ENCODE results near the gene NAT8L.

The NAT8L gene

DNA sequence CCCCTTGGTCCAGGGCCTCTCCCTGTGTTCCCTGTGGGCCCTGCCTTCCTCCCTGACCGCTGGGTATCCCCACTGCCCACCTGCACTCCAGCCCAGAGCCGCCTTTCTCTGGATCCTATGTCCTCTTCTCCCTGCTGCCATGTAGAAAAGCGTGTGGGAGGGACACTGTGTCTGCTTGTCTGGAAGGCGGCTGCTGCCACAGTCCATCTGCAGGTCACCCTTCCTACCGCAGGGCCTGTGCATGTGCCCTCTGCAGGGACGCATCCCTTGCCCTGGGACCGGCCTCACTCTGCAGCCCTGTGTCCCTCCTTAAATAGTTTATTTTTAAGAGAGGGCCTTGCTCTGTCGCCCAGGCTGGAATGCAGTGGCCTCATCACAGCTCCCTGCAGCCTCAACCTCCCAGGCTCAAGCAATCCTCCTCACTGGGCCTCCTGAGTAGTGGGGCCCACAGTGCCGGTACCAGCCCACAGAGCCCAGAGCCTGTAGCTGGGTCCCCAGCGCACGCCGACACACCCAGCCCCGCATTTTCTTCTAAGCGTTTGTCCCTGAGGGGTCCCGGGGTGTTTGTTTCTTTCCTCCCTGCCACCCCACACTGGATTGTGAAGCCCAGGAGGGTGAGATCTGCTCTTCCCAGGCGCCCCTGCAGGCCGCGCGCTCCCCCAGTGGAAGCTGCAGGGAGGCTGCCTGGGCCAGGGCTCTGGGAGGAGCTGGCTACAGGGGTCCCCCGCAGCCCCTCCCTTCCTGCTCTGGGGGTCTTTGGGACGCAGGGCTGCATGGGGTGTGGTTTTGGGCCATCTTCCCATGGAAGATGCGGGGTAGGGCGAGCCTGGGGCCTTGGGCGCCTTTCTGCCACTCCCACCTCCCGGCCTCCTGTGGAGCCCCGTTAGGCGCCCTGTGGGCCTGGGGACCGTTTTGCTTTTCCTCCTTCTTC is 12.8 kb upstream of the NAT8L start:
- DNase-seq (ENCODE audit: low spot score), result no peak

DNA sequence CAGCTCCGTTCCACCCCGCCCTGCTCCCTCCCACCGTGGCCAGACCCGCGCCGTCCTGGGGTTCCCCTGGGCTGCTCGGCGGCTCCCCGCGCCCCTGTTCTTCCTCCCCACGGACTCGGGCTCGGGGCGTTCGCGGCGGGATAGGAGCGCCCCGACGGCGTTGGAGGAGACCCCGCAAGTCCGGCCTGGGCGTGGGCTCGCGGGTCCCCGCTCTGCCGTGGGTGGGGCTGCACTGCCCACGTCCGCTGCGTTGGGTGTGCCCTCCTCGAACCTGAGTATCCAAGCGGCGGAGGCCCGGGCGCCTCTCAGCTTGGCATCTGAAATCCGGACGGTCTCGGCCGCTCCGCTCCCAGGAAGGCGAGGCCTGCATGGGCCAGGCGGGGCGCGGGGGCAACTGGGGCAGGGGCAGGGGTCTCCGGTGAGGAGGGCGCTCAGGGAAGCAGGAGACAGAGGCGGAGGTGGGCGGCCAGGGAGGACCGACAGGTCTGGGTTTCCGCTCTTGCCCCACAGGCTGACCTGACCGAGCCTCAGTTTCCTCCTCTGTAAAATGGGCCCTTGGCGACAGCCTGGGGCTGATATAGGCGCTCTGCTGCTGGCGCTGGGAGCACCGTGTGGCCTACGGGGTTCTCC is 12.0 kb upstream of the NAT8L start:
- no peak for DNase-seq (ENCODE audit: low spot score)

DNA sequence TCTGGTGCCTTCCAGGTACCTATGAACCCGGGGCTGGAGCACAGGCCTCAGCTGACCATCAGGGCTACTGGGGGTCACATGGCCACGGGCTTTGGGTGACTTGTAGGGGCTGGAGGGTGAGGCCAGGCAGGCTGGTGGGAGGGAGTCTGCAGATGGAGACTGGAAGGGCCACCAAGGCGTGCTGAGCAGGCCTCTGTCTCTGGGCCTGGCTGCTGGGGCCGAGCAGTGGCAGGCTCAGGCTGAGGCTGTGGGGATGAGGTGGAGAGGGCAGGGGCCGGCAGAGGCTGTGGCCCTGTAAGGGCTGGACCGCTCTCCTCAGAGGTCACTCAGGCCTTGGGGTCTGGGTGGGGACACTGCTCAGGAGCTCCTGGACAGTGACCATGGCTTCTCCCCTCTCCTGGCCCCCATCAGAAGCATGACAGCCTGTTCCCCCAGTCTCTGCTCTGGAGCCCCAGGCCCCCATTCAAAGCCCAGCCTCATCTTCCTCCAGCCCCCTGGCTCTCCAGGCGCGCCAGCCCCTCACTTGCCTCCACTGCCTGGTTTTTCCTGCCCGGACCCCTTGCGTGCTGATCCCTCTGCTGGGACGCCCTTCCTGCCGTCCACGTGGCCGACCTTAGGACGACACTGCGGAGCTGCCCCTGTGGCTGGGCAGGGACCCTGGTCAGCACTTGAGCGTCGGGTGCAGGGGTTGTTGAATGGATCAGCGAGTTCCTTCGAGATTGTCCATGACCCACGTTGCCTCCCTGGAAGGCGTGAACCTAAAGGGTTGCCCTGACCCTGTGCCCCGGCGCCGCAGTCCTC is 11.1 kb upstream of the NAT8L start:
- no peak for DNase-seq (ENCODE audit: low spot score)

DNA sequence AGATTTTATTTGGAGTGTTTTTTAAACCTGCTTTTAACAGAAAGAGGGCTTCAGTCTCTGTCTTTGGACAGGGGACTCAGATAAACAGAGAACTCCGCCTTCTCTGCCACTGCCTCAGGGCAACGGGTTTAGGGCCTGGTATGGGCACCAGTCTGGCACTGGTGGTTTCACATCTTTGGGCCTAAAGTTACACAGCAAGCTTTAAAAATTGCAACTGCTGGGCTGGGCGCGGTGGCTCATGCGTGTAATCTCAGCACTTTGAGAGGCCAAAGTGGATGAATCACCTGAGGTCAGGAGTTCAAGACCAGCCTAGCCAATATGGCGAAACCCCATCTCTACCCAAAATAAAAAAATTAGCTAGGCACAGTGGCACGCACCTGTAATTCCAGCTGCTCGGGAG is 10.3 kb upstream of the NAT8L start:
- DNase-seq (ENCODE audit: low spot score), result no peak

DNA sequence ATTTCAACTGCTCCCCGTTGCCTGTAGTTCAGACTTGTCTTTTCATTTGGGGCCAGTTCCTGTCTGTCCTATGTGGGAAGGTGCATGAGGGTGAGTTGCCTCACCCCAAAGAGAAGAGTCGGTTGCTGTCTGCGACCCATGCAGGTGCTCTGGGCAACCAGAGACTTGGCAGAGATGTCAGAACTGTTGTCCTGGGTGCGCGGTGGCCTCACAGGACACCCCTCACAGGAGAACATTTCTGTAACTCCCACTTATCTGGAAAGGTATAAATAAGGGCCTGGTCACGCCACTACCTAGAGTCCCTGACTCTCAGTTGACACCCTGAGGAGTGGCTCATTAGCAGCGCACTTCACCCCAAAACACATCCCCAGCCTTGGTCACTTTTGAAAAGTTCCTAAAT is 9.7 kb upstream of the NAT8L start:
- no peak for DNase-seq (ENCODE audit: low spot score)

DNA sequence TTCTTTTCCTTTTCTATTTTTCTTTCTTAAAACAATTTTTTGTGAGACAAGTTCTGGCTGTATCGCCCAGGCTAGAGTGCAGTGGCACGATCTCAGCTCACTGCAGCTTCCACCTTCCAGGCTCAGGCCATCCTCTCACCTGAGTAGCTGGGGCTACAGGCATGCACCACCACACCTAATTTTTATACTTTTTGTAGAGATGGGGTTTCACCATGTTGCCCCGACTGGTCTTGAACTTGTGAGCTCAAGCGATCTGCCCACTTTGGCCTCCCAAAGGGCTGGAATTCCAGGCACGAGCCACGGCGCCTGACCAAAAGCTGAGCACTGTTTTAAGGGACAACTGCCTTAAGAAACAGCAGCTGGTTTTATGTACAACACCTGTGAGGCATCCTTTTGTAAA is 9.3 kb upstream of the NAT8L start:
- DNase-seq (ENCODE audit: low spot score), result no peak

DNA sequence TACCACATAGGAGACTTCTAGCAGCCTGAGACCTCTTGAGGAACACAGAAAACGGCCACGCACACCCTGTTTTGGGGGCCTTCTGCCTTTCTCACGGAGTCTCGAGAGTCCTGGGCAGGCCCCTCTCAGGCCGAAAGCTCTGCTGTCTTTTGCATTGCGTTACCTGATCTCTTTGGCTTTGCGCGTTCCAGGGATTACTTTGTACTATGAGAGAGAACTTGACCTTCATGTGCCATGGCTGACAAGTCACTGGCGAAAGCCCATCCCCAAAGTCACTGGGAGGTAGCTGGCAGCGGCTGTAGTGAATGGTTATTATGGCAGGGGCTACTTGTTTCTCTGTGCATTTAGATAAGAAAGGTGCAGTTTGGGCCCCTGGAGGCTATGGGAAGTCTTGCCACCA is 8.0 kb upstream of the NAT8L start:
- no peak for DNase-seq (ENCODE audit: low spot score)

DNA sequence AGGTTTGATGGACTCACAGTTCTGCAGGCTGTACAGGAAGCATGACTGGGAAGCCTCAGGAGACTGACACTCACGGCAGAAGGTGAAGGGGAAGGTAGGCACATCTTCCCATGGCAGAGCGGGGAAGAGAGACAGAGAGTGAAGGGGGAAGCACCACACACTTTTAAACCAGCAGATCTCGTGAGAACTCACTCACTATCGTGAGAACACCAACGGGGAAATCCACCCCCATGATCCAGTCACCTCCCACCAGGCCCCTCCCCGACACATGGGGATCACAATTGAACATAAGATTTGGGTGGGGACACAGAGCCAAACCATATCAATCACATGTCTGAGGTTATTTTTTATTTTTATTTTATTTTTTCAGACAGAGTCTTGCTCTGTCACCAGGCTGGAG is 4.9 kb upstream of the NAT8L start:
- DNase-seq (ENCODE audit: low spot score), result no peak

DNA sequence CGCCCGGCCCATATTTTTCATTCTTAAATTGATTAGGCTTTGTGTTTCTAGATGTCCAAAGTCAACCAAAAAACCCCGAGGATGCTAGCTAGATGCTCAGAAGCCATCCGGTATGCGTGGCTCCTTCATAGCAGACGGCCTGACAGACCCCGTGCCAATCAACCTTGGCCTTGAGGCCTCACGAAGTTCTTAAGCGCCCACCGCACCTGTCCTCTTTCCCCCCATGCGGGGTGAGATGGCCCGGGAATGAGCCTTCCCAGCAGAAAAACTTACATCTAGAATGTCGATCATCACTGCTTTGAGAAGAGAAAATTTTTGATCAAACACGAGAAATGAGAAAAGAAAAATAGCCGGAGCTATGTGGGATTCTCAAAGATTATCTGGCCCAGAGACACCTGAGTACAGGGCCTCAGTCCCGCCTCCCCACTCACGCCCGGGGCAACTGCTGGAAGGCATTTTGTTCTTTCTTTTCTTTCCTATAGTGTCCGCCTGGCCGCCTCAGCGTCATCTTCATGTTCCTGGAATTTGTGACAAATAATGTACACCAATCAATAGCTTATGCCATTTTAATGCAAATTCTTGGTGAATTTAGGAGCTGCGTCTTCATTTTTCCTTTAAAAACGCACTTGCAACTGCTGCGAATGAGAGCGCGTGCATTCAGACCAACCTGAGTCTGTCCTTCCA is 1.6 kb upstream of the NAT8L start:
- DNase-seq (ENCODE audit: low spot score), result no peak

DNA sequence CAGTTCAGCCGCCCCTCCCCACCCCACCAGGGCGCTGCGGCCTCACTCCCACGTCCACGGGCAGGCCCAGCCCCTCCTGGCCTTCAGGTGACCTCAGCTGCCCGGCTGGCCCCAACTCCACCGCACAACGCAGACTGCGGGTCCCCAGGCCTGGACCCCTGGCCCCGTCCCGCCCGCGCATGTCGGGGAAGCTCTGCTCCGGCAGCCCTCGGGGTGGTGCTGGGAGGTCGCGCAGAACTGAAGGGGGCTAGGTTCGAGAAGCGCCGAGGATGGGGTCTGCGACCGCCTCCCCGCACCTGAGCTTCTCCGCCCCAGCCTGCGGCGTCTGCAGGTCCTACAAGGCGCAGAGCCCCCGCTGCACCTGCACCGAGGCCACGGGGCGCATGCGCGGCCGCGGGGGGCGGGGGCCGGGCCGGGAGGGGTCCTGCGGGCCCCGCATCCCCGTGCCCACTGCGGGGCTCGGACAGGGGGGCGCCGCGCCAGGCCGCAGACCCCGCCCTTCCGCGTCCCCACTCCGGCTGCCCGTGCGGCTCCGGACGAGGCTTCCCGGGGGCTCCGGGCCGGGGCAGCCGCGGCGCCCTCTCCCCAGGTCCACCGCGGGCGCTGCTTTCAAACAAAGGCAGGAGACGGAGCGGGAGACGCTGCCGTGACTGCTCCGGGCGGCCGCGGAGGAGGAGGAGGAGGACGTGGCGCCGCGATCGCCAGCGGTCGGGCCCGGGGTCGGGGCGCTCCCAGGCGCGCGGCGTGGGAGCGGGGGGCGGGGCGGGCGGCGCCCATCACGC is 672 bp upstream of the NAT8L start:
- no peak for DNase-seq (ENCODE audit: low spot score)

DNA sequence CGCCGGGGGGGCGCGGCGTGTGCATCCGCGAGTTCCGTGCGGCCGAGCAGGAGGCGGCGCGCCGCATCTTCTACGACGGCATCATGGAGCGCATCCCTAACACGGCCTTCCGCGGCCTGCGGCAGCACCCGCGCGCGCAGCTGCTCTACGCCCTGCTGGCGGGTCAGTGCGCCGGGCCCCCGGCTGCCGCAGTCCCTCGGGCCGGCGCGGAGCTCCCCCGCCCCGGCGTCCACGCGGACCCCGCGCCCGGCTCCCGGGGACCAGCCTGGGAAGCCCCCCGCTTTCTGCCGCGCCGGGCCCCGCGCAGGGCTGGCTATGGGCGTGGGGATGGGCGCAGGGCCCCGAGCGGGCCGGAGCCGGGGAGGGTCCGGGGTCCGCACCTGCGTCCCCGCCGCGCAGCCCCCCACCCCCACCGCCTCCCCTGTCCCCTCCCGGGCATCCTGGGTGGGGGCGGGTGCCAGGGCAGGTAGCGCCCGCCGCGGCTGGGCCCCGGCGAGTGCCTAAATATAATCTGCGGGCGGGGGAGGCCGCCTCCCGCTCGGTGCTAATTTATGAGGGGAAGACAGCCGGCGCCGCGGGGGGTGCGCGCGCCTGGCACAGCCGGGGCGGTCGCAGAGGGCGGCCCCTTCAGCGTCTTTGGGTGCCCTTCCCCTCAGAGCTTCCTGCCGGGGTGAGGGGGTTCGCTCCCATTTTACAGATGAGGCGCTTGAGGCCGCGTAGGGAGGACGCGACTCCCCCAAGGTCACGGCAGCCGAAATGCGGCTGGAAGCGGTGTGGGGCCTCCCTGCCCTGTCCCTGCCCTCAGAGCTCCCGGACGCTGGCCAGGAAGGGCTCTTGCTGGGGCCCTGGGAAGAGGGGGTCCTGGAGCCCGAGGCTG is 837 bp downstream of the NAT8L start:
- no peak for DNase-seq (ENCODE audit: low spot score)

DNA sequence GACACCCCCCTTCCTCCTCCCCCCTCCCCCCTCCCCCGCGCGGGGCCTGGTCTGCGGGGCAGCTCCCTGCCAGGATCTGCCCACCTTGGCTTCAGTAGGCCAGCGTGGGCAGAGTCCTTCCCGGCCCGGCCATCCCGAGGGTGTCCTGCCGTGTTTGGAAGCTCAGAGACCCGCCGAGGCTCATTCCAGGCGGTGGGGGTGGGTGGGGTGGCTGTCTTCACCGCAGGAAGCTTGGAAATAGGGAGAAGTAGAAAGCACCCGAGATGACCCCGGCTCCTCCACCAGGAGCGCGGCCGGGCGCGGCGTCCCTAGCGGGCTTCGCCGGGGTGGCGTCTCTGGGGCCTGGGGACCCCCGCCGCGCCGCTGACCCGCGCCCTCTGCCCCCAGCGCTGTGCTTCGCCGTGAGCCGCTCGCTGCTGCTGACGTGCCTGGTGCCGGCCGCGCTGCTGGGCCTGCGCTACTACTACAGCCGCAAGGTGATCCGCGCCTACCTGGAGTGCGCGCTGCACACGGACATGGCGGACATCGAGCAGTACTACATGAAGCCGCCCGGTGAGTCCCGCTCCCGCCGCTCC is 1.6 kb downstream of the NAT8L start:
- no peak for DNase-seq (ENCODE audit: low spot score)

DNA sequence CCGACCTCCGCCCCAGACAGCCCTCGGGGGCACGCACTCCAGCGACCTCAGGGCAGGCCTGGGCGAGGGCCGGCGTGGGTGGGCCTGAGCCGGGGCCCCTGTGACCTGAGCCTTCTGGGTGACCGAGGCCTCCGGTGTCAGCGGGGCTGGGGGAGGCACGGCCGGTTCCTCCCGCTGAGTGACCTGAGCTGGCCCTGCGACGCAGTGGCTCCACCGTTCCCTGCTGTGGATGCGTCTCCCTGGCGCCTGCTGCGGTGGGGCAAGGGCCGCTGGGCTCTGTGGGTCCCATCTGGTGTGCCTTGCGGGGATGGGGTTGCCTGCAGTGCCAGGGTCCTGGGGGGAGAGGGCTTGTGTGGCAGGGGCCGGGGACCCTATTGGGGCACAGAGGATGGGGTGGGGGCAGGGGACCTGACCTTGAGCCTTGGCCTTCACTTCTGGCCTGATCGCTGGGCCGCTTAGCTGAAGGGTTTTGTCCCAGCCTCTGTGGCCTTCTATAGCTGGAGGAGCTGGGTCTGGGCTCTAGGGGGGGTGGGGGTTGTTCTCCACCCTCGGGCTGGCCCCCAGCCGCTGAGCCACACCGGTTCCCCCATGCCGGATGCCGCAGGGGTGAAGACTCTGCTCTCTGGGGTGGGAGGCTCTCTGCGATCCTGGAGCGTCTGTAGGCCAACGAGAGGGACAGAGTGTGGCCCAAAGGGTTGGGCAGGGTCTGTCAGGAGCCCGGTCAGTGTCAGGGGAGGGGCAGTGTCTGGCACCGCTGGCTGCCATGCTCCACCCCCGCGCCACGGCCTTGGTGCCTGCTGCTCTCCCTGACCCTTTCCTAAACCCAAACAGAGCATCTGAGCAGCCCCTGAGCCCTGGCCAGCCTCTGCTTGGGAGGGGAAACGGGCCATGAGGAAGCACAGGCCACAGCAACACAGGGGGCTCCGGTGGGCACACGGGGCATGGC is 2.3 kb downstream of the NAT8L start:
- no peak for DNase-seq (ENCODE audit: low spot score)

DNA sequence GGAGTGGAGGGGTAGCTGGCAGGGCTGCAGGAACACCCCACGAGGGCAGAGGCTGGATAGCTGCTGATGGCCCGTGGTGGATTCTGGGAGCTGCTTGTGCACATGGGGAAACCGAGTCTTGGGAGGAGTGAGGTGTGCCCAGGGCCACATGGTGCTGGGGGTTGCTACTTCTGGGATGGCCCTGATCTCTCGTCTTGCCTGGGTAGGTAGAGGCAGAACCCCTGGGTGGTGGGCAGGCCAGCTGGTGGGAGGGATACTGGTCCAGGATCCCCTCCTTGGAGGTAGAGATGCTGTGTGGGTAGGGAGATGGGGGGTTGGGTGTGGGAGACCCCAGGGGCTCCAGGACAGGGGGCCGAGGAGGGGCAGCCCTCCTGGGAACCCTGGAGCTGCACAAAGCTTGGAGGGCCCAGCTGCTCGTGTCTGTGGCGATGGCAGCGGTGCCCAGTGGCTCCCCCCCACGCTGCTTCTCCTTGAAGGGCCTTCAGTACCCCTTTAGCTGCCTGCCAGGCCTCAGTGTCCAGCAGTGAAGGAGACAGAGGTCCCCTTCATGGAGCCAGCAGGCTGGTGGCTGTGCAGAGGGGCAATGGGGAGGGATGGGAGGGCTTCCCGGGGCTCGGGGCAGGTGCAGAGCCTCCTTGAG is 3.2 kb downstream of the NAT8L start:
- no peak for DNase-seq (ENCODE audit: low spot score)

DNA sequence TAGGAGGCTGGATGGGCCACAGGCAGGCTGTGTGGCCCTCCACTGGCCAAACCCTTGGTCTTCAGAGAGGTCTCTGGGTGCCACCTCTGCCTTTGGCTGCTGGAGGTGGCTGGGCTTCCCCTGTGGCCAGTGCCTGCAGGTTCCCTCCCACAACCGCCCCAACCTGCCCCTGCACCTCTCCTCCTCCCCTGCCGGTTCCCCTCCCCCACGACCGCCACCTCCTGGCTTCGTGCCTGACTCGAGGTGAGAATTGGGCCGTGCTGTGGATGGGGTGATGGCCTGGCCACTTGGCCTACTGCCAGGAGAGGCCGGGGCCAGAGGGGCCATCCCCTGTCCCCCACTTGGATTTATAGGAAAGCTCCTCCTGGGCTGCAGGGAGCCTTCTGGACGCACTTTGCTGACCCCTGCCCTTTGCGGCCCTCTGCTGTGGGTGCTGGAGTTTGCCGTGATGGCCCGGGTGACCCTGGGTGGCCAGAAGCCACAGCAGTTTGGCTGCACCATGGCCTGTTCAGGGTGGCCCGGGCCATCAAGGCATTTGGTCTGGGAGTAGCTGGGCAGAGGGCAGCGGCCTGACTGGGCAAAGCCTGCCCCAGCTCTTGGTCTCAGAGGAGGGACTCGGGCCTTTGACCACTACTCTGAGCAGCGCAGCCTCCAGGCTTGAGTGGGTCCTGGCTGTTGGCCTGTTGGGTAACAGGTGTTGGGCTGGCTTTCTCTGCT is 3.8 kb downstream of the NAT8L start:
- no peak for DNase-seq (ENCODE audit: low spot score)

DNA sequence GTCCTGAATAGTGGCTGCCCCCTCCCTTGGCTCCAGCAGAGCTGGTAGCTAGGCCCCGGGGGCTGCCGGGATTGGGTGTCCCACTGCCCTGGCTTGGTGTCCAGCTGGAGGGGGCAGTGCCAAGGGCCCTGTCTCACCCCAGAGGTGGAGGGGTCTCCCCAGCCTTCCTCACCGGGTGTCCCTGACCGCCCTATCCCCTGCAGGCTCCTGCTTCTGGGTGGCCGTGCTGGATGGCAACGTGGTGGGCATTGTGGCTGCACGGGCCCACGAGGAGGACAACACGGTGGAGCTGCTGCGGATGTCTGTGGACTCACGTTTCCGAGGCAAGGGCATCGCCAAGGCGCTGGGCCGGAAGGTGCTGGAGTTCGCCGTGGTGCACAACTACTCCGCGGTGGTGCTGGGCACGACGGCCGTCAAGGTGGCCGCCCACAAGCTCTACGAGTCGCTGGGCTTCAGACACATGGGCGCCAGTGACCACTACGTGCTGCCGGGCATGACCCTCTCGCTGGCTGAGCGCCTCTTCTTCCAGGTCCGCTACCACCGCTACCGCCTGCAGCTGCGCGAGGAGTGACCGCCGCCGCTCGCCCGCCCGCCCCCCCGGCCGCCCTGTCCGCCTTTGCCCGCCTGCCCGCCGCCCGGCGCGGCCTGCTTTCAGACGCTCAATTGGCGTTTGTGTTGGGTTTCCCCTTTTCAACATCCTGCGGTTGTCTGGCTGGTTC is 4.6 kb downstream of the NAT8L start:
- DNase-seq (ENCODE audit: low spot score), result no peak
